CD4-positive, alpha-beta T cell treated with Interleukin-15 for 4 hours (primary cell): Measurements from ENCODE around the gene TDRD7.

Experiments used
- DNase-seq: peaks from one replicate; pipeline ENCODE4 v3.0.0-alpha.2; 2020; ENCODE audit warnings: low spot score

TDRD7 gene

GRCh38 chr9:97504381-97505216 lies 92.7 kb downstream of the TDRD7 start:
- DNase-seq: no peak

GRCh38 chr9:97505845-97506244 lies 93.9 kb downstream of the TDRD7 start:
- no peak for DNase-seq

- no peak for DNase-seq
Measured at GRCh38 chr9:97506306-97506705, 94.4 kb downstream of the TDRD7 start.

GRCh38 chr9:97506787-97507186 lies 94.9 kb downstream of the TDRD7 start:
- DNase-seq: no peak

GRCh38 chr9:97507428-97507984 lies 95.6 kb downstream of the TDRD7 start:
- no peak for DNase-seq

- DNase-seq: no peak
Measured at GRCh38 chr9:97508852-97509251, 97.0 kb downstream of the TDRD7 start.

GRCh38 chr9:97510797-97511654 lies 99.1 kb downstream of the TDRD7 start:
- DNase-seq: no peak

GRCh38 chr9:97511655-97512427 lies 99.9 kb downstream of the TDRD7 start:
- DNase-seq: no peak

- no peak for DNase-seq
Measured at GRCh38 chr9:97512966-97513560, 101.2 kb downstream of the TDRD7 start.

GRCh38 chr9:97514531-97514930 lies 102.6 kb downstream of the TDRD7 start:
- DNase-seq: no peak

GRCh38 chr9:97515662-97516061 lies 103.8 kb downstream of the TDRD7 start:
- no peak for DNase-seq

- no peak for DNase-seq
Measured at GRCh38 chr9:97516111-97516510, 104.2 kb downstream of the TDRD7 start.

- DNase-seq: no peak
Measured at GRCh38 chr9:97517331-97518089, 105.6 kb downstream of the TDRD7 start.

- DNase-seq: no peak
Measured at GRCh38 chr9:97518166-97518908, 106.4 kb downstream of the TDRD7 start.

GRCh38 chr9:97518909-97519307 lies 107.0 kb downstream of the TDRD7 start:
- DNase-seq: no peak

- DNase-seq: no peak
Measured at GRCh38 chr9:97519441-97519970, 107.6 kb downstream of the TDRD7 start.

GRCh38 chr9:97521576-97522333 lies 109.9 kb downstream of the TDRD7 start:
- DNase-seq: no peak

- DNase-seq: no peak
Measured at GRCh38 chr9:97524424-97524823, 112.5 kb downstream of the TDRD7 start.

- no peak for DNase-seq
Measured at GRCh38 chr9:97525451-97525850, 113.6 kb downstream of the TDRD7 start.
